B cell (primary cell): Measurements from ENCODE around the gene CHST3. TPM values are rescaled to one million over a fixed set of nuclear protein-coding genes. Genes with fewer than 3 reads are reported as not detected.

Experiments used
- ATAC-seq: fragments of 200-7000 bp; cut with Tn5 transposase; one replicate; pipeline ENCODE4 v1.10.0; 2021; ENCODE audit warnings: low read depth, mild to moderate bottlenecking, moderate number of reproducible peaks, moderate library complexity
- CTCF ChIA-PET: fragments of 350-600 bp; sonication (Branson Sonifier 250); formaldehyde crosslinking; loops from one replicate; lab custom pipeline; 2021; ENCODE audit warnings: antibody characterized with exemption, inconsistent platforms; lab: Charles Lee
- POLR2A ChIA-PET: fragments of 350-600 bp; sonication (Branson Sonifier 250); formaldehyde crosslinking; loops from one replicate; lab custom pipeline; 2021; ENCODE audit warnings: antibody characterized with exemption; lab: Charles Lee
- DNase-seq: peaks from one replicate; pipeline ENCODE4 v3.0.0; 2013
- H2AFZ ChIP-seq: 2 replicates; pipeline ENCODE4 v1.6.1; 2012; ENCODE audit warnings: mild to moderate bottlenecking, low read depth, low read length; ENCODE audit not compliant: insufficient read depth, poor library complexity, severe bottlenecking
- H3K27ac ChIP-seq, 2 donors: 1 replicate in 1 of 2; 2 replicates in 1 of 2; pipeline ENCODE4 v1.5.1; 2012 to 2013; ENCODE audit warnings: low read length in 2 of 2, mild to moderate bottlenecking in 2 of 2, moderate library complexity in 1 of 2
- H3K27me3 ChIP-seq, 4 experiments: fragments of 200-600 bp in 1 of 4; sonication (generic) in 1 of 4; replicated peaks in 1 of 4; 1 replicate in 2 of 4; 2 replicates in 2 of 4; pipeline versions ENCODE4 v1.6.1 to v1.7.0; 2013 to 2016; ENCODE audit warnings: low read length in 3 of 4, mild to moderate bottlenecking in 2 of 4, mixed read lengths in 1 of 4, moderate library complexity in 1 of 4; ENCODE audit not compliant: insufficient read depth in 4 of 4, control insufficient read depth in 3 of 4; ENCODE audit errors: control extremely low read depth in 1 of 4
- H3K36me3 ChIP-seq, 2 experiments: replicated peaks in 1 of 2; 1 replicate in 1 of 2; 2 replicates in 1 of 2; pipeline versions ENCODE4 v1.6.1 to v1.7.1; 2013; ENCODE audit warnings: low read length in 1 of 2; ENCODE audit not compliant: insufficient read depth in 2 of 2, control insufficient read depth in 1 of 2; ENCODE audit errors: control extremely low read depth in 1 of 2, extremely low read depth in 1 of 2
- H3K4me1 ChIP-seq, 2 donors: fragments of 200-600 bp in 1 of 2; sonication (generic) in 1 of 2; 1 replicate in 1 of 2; 2 replicates in 1 of 2; pipeline versions ENCODE4 v1.5.1 to v1.6.1; 2013 to 2017; ENCODE audit warnings: low read length in 2 of 2; ENCODE audit not compliant: control insufficient read depth in 2 of 2, insufficient read depth in 2 of 2
- H3K4me2 ChIP-seq: replicated peaks from 2 replicates; pipeline ENCODE3; 2012; ENCODE audit warnings: mild to moderate bottlenecking, low read depth, low read length; ENCODE audit not compliant: poor library complexity, severe bottlenecking
- H3K4me3 ChIP-seq, 5 experiments: fragments of 200-600 bp in 1 of 5; sonication (generic) in 1 of 5; 1 replicate in 3 of 5; 2 replicates in 2 of 5; pipeline versions ENCODE4 v1.5.1 to v1.7.0; 2011 to 2016; ENCODE audit warnings: low read length in 4 of 5, mild to moderate bottlenecking in 4 of 5, low read depth in 2 of 5, control low read depth in 1 of 5, moderate library complexity in 1 of 5; ENCODE audit not compliant: insufficient read depth in 1 of 5; ENCODE audit errors: control extremely low read depth in 1 of 5, extremely low read depth in 1 of 5
- H3K79me2 ChIP-seq: fragments of 200-600 bp; sonication (generic); one replicate; pipeline ENCODE4 v1.6.0; 2016; ENCODE audit warnings: low read length; ENCODE audit not compliant: control insufficient read depth, insufficient read depth
- H3K9ac ChIP-seq: fragments of 200-600 bp; sonication (generic); 2 replicates; pipeline ENCODE4 v1.6.1; 2017; ENCODE audit warnings: mild to moderate bottlenecking, low read length, moderate library complexity
- H3K9me3 ChIP-seq, 3 donors: one replicate each; pipeline versions ENCODE4 v1.6.1 to v1.7.1; 2013; ENCODE audit warnings: low read length in 2 of 3; ENCODE audit not compliant: control insufficient read depth in 2 of 3, insufficient read depth in 1 of 3; ENCODE audit errors: control extremely low read depth in 1 of 3
- H4K20me1 ChIP-seq: 2 replicates; pipeline ENCODE4 v1.6.0; 2012; ENCODE audit warnings: mild to moderate bottlenecking, low read length; ENCODE audit not compliant: insufficient read depth, control insufficient read depth, poor library complexity, severe bottlenecking
- H3K27ac Mint-ChIP-seq: one replicate; pipeline ENCODE4 v1.8.0; 2021; ENCODE audit warnings: mixed read lengths
- H3K27me3 Mint-ChIP-seq: one replicate; pipeline ENCODE4 v1.8.0; 2021; ENCODE audit warnings: mixed read lengths
- H3K4me1 Mint-ChIP-seq: one replicate; pipeline ENCODE4 v1.8.0; 2021; ENCODE audit warnings: mixed read lengths
- H3K4me3 Mint-ChIP-seq: one replicate; pipeline ENCODE4 v1.8.0; 2021; ENCODE audit warnings: mixed read lengths
- H3K9me3 Mint-ChIP-seq: one replicate; pipeline ENCODE4 v1.8.0; 2022; ENCODE audit warnings: mixed read lengths; ENCODE audit not compliant: insufficient read depth
- CTCF ChIP-seq: fragments of 200-600 bp; IDR thresholded peaks from one replicate; pipeline ENCODE4 v1.8.0; 2022; ENCODE audit warnings: antibody characterized with exemption, mild to moderate bottlenecking
- EZH2 ChIP-seq: IDR thresholded peaks from 2 replicates; pipeline ENCODE4 v1.6.1; 2012; ENCODE audit warnings: borderline replicate concordance, low read depth, mild to moderate bottlenecking, moderate library complexity, low read length; ENCODE audit not compliant: insufficient read depth, poor library complexity, severe bottlenecking
- WGBS: methylation state at CpG from one replicate; pipeline ENCODE4 v1.1.5; 2013; ENCODE audit warnings: missing lambda C conversion rate; ENCODE audit not compliant: insufficient coverage; 5-methylcytosine and 5-hydroxymethylcytosine counted together
- intact Hi-C: fragments of 100-400 bp; cut with micrococcal nuclease; formaldehyde crosslinking; loops from one replicate; pipeline ENCODE4 v1.10.0; 2022
- polyA plus RNA-seq: library from polyadenylated mRNA; depleted of rRNA; stranded (reverse); fragments of >200 nt; gene quantifications from 2 replicates; pipeline ENCODE4 v1.2.3, GENCODE V29; 2012
- total RNA-seq, 2 donors: library from RNA; stranded (reverse); fragments of 120-200 nt in 1 of 2; gene quantifications; 1 replicate in 1 of 2; 2 replicates in 1 of 2; pipeline versions ENCODE4 v1.2.3 to v1.2.4, GENCODE V29; 2013 to 2022

Gene CHST3
- total and polyA plus RNA-seq, 2 donors (not counting 1 experiment from before 2014, with no cell fraction given) = 0.01 TPM; not detected in 1

GRCh38 chr10:71962901-71963300 is 1.3 kb upstream of the CHST3 start:
- Histone ChIP-seq H4K20me1 (no peaks in the 10 kb centered on the region), H3K4me3 (no peak overlapping the region), H3K9me3 (peaks cover 0 to 15% (median under 1%) of the 10 kb centered on the region in 3 donors), H3K79me2 (no peaks in the 10 kb centered on the region), H3K4me2 (no peak overlapping the region), H3K36me3 (no peaks in the 10 kb centered on the region), H3K27me3 (peaks cover 0 to 40% (median 18%) of the 10 kb centered on the region in 4 experiments), H3K9ac (no peak overlapping the region), H2AFZ (no peak overlapping the region), H3K27ac (no peak overlapping the region), H3K4me1 (peaks cover 10 to 11% of the 10 kb centered on the region in 2 donors)
- intact Hi-C loops = no loop called here
- POLR2A ChIA-PET = no interaction called here
- CTCF ChIA-PET = no interaction called here
- no peak for TF ChIP-seq CTCF
- no peak for TF ChIP-seq EZH2
- H3K27me3 Mint-ChIP-seq = peaks cover 60% of the 10 kb centered on the region
- DNase-seq (no peak), ATAC-seq (no peak)
- no peak overlapping the region for H3K27ac Mint-ChIP-seq
- peaks cover 13% of the 10 kb centered on the region for H3K4me1 Mint-ChIP-seq
- H3K9me3 Mint-ChIP-seq = no peaks in the 10 kb centered on the region
- WGBS = 73% methylated on average over 2 of the region's 6 CpGs
- H3K4me3 Mint-ChIP-seq = peak overlapping the region; percentile 49

GRCh38 chr10:71963351-71964097 is 671 bp upstream of the CHST3 start:
- H3K4me3 ChIP-seq = no peak overlapping the region
- WGBS = 37% methylated on average over 42 of the region's 42 CpGs
- intact Hi-C loops = no loop called here
- H3K27ac ChIP-seq = no peak overlapping the region
- no peaks in the 10 kb centered on the region for H4K20me1 ChIP-seq
- H3K9ac ChIP-seq = no peak overlapping the region
- H3K27me3 Mint-ChIP-seq = peaks cover 60% of the 10 kb centered on the region
- POLR2A ChIA-PET = no interaction called here
- peak overlapping the region; percentile 69 for H3K4me2 ChIP-seq
- H3K27ac Mint-ChIP-seq = no peak overlapping the region
- H2AFZ ChIP-seq = peak overlapping the region; percentile 42
- CTCF ChIA-PET = no interaction called here
- H3K4me1 Mint-ChIP-seq = peaks cover 13% of the 10 kb centered on the region
- peak overlapping the region; percentile 49 for H3K4me3 Mint-ChIP-seq
- H3K4me1 ChIP-seq = peaks cover 10 to 11% of the 10 kb centered on the region in 2 donors
- no peaks in the 10 kb centered on the region for H3K79me2 ChIP-seq
- DNase-seq = no peak
- no peaks in the 10 kb centered on the region for H3K9me3 Mint-ChIP-seq
- no peaks in the 10 kb centered on the region for H3K36me3 ChIP-seq
- no peak for TF ChIP-seq CTCF
- no peak for TF ChIP-seq EZH2
- H3K27me3 ChIP-seq = peaks cover 0 to 42% (median 18%) of the 10 kb centered on the region in 4 experiments
- peaks cover 0 to 15% (median 0%) of the 10 kb centered on the region in 3 donors for H3K9me3 ChIP-seq
- ATAC-seq = no peak
